MM.1S (cell line): ENCODE data around the gene MECP2.

Experiments
- CTCF ChIP-seq: fragments of 300-600 bp; sonication (generic); IDR thresholded peaks from 2 replicates; pipeline ENCODE4 v1.5.1; 2016; ENCODE audit warnings: antibody characterized with exemption, low read length, mixed read lengths
- EZH2 ChIP-seq: fragments of 300-600 bp; sonication (generic); optimal IDR thresholded peaks from 2 replicates; pipeline ENCODE3; 2017; ENCODE audit warnings: low read depth, mild to moderate bottlenecking, antibody characterized with exemption, low read length, mixed read lengths
- EZH2phosphoT487 ChIP-seq: fragments of 300-600 bp; sonication (generic); IDR thresholded peaks from 2 replicates; pipeline ENCODE4 v1.6.1; 2018; ENCODE audit warnings: antibody characterized with exemption, low read length

GRCh38 chrX:154094833-154095232 is 2.7 kb downstream of the MECP2 start:
- TF ChIP-seq CTCF, result no peak
- TF ChIP-seq EZH2phosphoT487, result no peak
- TF ChIP-seq EZH2, result no peak
